Activated CD4-positive, alpha-beta T cell treated with anti-CD3 and anti-CD28 coated beads, Interleukin-2, amount 50 U/mL, for 1 hour (primary cell): ENCODE results near the gene KMT2B.

ENCODE experiments used
- DNase-seq: peaks from one replicate; pipeline ENCODE4 v3.0.0-alpha.2; 2020

Gene KMT2B

GRCh38 chr19:35783469-35784434, 65.9 kb downstream of the KMT2B start:
- DNase-seq = no peak

GRCh38 chr19:35784503-35785338, 66.9 kb downstream of the KMT2B start:
- DNase-seq = no peak

- no peak for DNase-seq
These were observed 67.5 kb downstream of the KMT2B start for GRCh38 chr19:35785339-35785627.

GRCh38 chr19:35786299-35787160, 68.7 kb downstream of the KMT2B start:
- DNase-seq = no peak

GRCh38 chr19:35787227-35787799, 69.5 kb downstream of the KMT2B start:
- no peak for DNase-seq
